ENCODE data around the gene MRGPRD.
A peak's percentile ranks its signal among the peaks of the same experiment; 100 is the strongest.

The MRGPRD gene, protein sequence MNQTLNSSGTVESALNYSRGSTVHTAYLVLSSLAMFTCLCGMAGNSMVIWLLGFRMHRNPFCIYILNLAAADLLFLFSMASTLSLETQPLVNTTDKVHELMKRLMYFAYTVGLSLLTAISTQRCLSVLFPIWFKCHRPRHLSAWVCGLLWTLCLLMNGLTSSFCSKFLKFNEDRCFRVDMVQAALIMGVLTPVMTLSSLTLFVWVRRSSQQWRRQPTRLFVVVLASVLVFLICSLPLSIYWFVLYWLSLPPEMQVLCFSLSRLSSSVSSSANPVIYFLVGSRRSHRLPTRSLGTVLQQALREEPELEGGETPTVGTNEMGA

GRCh38 chr11:68980776-68981065 lies at the start of gene MRGPRD:
Gene MRGPRD (minus strand): TSS chr11:68980986. CDS start chr11:68980986, 0 bp downstream.
- no peak for DNase-seq (ENCODE audit: low read depth in 3 of 3, low spot score in 1 of 3)

DNA sequence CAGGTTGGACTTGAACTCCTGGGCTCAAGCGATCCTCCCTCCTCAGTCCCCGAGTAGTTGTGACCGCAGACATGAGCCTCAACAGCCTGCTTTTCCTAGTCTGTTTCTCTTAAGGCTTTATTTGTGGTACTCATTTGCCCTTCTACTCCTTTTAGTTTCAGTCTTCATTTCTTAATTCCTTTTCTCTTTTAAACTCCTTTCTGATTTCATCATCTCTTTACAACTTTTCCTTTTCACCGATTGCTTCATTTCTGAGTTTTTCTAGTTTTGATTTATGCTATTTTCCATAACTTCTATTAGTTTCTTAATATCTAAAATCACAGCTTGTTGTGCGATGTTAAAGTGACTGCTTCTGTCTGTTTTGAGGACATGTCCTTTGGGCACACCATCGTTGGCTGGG lies 49.5 kb upstream of the MRGPRD start:
- DNase-seq (ENCODE audit: low read depth in 3 of 3, low spot score in 1 of 3), result no peak

GRCh38 chr11:69027704-69028372 lies 47.1 kb upstream of the MRGPRD start:
- DNase-seq (ENCODE audit: low read depth in 3 of 3, low spot score in 1 of 3), result no peak

- no peak for DNase-seq (ENCODE audit: low read depth in 3 of 3, low spot score in 1 of 3)
These were observed 43.7 kb upstream of the MRGPRD start for GRCh38 chr11:69024509-69024908.

GRCh38 chr11:69022260-69022659 lies 41.5 kb upstream of the MRGPRD start:
- no peak for DNase-seq (ENCODE audit: low read depth in 3 of 3, low spot score in 1 of 3)

- no peak for DNase-seq (ENCODE audit: low read depth in 3 of 3, low spot score in 1 of 3)
These were observed 38.1 kb upstream of the MRGPRD start for GRCh38 chr11:69018924-69019323.

DNA sequence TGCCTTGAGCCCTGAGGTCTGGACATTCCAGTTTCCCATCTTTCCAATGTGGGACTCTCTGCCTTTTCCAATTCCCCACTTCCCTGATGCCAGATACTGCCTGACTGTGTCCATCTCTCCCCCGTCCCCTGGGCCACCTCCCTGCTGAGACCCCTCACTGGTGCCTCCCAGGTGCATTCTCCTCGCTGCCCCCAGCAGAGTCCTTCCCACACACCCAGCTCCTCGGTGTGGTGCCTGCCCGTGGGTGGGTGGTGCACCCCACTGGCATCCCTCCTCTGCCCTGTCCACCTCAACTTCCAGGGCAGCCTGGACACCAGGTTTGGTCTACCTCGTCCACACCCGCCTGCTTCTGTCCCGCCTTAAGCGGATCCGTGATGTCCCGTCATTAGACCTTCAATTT lies 37.2 kb upstream of the MRGPRD start:
- DNase-seq (ENCODE audit: low read depth in 3 of 3, low spot score in 1 of 3), result no peak

GRCh38 chr11:69014898-69015549 lies 34.2 kb upstream of the MRGPRD start:
- DNase-seq (ENCODE audit: low read depth in 3 of 3, low spot score in 1 of 3), result no peak

- DNase-seq (ENCODE audit: low read depth in 3 of 3, low spot score in 1 of 3), result no peak
These were observed 33.5 kb upstream of the MRGPRD start for GRCh38 chr11:69014084-69014851.

GRCh38 chr11:69013009-69013951 lies 32.5 kb upstream of the MRGPRD start, which contains the start of gene MRGPRF:
Gene MRGPRF (minus strand): TSS chr11:69013246. CDS start chr11:69009901, 3,345 bp downstream.
- DNase-seq (ENCODE audit: low read depth in 3 of 3, low spot score in 1 of 3), result no peak

DNA sequence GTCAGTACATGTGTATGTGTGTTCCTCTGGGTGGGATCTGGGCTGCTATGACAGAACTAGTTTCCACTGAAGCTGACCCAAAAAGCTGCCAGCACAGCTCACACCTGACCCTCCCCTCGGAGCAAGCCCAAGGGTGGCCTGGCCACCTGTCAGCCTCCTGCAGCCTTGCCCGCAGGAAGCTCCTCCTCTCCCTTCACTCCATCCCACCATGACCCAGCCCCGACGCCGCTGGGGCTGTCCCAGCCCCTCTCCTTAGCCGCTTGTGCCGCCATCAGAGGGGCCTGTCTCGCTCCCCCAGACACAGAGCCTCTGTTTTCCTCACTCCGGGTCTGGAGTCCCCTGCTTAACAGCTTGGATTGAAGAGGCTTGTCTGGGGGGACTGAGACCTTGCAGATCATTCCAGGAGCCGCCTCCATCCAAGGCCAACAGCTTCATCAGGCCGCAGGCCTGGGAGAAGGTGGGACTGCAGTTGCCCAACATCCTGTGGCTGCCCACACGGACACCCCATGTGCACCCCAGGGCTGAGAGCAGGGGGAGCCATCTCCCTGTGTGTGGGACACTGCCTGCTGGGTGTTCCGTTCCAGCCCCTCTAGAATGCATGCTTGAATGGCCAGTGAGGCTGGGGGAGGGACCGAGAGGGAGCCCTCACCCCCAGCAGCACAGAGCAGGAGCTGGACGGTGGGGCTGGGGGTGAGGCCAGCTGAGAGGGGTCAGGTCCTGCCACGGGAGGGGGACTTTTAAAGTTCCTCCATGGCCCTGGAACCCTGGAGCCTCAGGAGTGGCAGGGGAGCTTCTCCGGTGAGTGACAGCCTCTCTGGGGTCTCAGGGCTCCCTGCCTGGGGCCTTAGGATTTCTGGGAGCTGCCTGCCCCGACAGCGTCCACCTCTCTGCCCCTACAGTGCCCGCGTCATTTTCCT lies 31.6 kb upstream of the MRGPRD start:
- no peak for DNase-seq (ENCODE audit: low read depth in 3 of 3, low spot score in 1 of 3)

GRCh38 chr11:69011624-69012091 lies 30.9 kb upstream of the MRGPRD start:
- no peak for DNase-seq (ENCODE audit: low read depth in 3 of 3, low spot score in 1 of 3)

DNA sequence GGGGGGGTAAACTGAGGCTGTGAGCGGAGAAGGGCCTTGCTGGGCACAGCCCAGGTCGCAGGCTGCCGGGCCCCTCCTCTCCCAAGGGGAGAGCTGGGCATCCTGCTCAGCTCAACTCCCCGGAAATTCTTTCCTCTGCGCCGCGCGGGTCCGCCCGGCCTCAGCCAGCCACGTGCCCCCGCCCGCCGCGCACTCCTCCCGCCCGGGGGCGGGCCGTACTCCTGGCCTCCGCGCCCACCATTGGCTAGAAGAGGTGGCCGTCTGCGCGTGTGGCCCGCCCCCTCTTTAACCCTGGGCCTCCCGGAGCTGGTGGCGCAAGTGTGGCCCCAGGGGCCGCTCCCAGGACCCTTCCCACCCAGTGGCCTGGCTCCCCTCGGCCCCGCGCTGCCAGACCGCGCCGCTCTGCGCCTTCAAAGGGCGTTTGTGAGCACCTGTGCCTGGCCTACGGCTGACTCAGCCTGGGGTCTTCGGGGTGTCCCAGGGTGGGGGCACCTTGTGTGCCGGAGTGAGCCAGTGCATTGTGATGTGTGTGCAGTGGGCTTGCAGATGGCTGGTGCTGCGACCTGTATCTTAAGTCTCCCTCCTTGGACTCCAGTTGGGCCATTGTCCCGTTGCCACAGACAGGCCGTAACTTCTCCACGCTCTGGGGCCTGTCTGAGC lies 30.3 kb upstream of the MRGPRD start:
- DNase-seq (ENCODE audit: low read depth in 3 of 3, low spot score in 1 of 3), result peak in 1 of 3 donors; percentile 10

DNA sequence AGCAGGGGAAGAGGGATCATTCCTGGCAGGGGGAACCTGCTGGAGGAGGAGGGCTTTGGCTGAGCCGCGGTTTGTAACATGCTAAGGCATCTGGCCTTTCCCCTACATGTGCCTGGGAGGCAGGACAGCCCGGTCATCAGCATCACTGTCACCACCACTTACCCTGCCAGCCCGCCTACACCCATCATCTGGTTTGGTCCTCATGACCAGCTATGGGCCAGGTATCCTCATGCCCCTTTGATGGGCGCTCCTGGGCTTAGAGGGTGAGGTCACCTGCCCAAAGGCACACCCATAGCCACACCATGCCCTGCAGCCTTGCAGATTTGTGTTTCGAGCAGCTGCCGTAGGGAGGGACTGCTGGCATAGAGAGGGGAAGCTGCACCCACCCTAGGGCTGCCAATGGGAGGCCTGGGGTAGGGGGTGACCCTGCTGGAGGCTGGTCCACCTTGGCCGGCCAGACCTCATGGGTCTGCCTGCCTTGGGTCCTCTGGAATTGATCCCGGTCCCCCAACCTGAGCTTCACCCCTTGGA lies 29.6 kb upstream of the MRGPRD start:
- no peak for DNase-seq (ENCODE audit: low read depth in 3 of 3, low spot score in 1 of 3)

DNA sequence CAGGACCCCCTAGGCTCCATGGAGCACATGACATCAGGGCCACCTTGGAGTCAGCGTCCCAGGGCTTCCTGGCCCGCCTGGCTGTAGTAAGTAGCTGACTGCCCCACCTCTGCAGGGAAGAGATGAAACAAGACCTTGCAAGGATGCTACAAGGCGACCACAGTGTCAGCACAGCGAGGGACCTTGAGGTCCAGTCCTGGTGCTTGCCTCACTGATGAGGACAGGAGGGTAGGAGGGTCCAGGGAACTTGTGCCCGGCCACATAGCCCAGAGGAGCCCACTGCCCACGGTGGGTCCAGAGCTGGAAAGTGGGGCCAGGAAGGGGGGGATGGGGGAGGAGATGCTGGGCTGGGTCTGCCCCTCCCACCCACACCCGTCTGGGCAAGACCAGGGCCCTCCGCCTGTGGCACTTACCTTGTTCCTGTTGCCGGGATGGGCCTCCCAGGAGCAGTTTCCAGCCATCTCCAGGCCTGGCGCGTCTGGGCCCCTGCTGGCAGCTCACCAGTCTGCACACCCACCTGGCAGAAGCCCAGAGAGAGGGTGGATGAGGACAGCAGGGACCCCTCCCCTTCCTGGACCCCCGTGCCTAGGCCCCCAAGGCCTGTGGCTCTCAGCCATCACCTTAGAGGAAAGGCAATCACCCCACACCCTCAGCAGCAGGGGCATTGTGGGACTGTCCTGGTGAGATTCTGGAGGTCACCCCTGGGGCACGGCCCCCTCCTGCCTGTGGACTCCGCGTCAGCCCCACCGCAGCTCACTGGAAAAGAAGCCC lies 28.8 kb upstream of the MRGPRD start:
- DNase-seq (ENCODE audit: low read depth in 3 of 3, low spot score in 1 of 3), result no peak

DNA sequence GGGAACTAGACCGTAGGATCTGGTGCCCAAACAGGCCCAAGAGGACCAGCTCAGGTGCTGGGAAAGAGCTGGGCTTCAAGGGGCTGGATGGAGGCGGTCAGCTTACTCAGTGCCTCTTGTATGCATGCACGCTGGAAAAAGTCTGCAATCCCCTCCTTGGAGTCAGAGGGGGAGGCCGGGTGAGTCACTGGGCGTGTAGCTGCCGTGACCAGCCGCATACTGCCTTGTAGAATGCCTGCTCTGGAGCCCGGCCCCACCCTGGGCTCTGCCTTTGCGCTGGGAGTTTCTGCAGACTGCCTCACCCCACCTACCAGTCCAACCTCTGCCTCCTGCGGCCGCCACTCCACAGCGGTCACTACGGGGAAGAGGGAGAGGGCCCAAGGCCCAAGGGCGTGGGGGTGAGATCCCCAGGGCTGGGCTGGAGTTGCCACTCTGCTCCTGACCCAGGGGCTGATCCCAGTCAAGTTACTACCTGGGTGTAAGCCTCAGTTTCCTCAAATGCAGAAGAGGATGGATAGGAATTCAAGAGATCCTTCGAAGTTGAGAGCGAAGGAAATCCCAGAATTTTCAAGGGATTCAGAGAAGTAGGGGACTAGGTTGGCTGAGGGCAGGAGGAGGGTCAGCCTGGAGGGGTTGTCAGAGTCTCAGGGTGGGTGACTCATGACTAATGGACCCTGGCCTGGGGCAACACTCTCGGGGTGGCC lies 28.1 kb upstream of the MRGPRD start:
- no peak for DNase-seq (ENCODE audit: low read depth in 3 of 3, low spot score in 1 of 3)

- no peak for DNase-seq (ENCODE audit: low read depth in 3 of 3, low spot score in 1 of 3)
These were observed 27.2 kb upstream of the MRGPRD start for GRCh38 chr11:69007975-69008381.
